Hepatocyte (in vitro differentiated cells): ENCODE data around the gene TARBP2.

Source experiments
- CTCF ChIP-seq: fragments of 200-600 bp; sonication (generic); IDR thresholded peaks from 2 replicates; pipeline ENCODE4 v1.5.1; 2016; ENCODE audit warnings: antibody characterized with exemption, mild to moderate bottlenecking; ENCODE audit not compliant: poor library complexity
- EZH2phosphoT487 ChIP-seq: fragments of 200-600 bp; sonication (generic); IDR thresholded peaks from one replicate; pipeline ENCODE4 v1.6.1; 2018; ENCODE audit warnings: antibody characterized with exemption, mild to moderate bottlenecking, low read depth, moderate library complexity; ENCODE audit not compliant: unreplicated experiment, severe bottlenecking

- no peak for TF ChIP-seq EZH2phosphoT487
- TF ChIP-seq CTCF = no peak
These were observed 12.8 kb downstream of the TARBP2 start for GRCh38 chr12:53513712-53514410.
